ENCODE measurements around the gene ZNF132. TPM values are rescaled to one million over a fixed set of nuclear protein-coding genes. Genes with fewer than 3 reads are reported as not detected.

The ZNF132 gene
- total RNA-seq, 6 experiments from 2014 or later = 4.0 to 5.2 (median 4.5) TPM

GRCh38 chr19:58466089-58466759, 26.3 kb upstream of the ZNF132 start:
- Mint-ChIP-seq H3K4me3 (peak overlapping the region; percentile 90), H3K36me3 (ENCODE audit: low read depth) (no peaks in the 10 kb centered on the region; the same call in 1 of the 2 replicates), H3K9me3 (no peaks in the 10 kb centered on the region), H3K27me3 (ENCODE audit: insufficient read depth) (no peaks in the 10 kb centered on the region; the same call in 1 of the 2 replicates), H3K4me1 (ENCODE audit: low read depth) (peaks cover 26% of the 10 kb centered on the region), H3K27ac (peak overlapping the region; percentile 59; the same call in 1 of the 2 replicates)
- DNase-seq = no peak
- no peak for TF ChIP-seq CTCF (IDR thresholded peaks at IDR 0.05)

GRCh38 chr19:58460039-58460438, 20.1 kb upstream of the ZNF132 start:
- Mint-ChIP-seq H3K27me3 (ENCODE audit: insufficient read depth) (no peaks in the 10 kb centered on the region), H3K4me3 (no peak overlapping the region), H3K27ac (no peak overlapping the region), H3K4me1 (ENCODE audit: low read depth) (no peaks in the 10 kb centered on the region), H3K9me3 (no peaks in the 10 kb centered on the region), H3K36me3 (ENCODE audit: low read depth) (peaks cover 14% of the 10 kb centered on the region)
- no peak for DNase-seq
- no peak for TF ChIP-seq CTCF (IDR thresholded peaks at IDR 0.05)

GRCh38 chr19:58456111-58456510, 16.2 kb upstream of the ZNF132 start:
- Mint-ChIP-seq H3K9me3 (no peaks in the 10 kb centered on the region), H3K4me3 (no peak overlapping the region), H3K27ac (no peak overlapping the region), H3K27me3 (ENCODE audit: insufficient read depth) (no peaks in the 10 kb centered on the region; the same call in 1 of the 2 replicates), H3K36me3 (ENCODE audit: low read depth) (peaks cover 23% of the 10 kb centered on the region), H3K4me1 (ENCODE audit: low read depth) (peaks cover 18% of the 10 kb centered on the region)
- TF ChIP-seq CTCF (IDR thresholded peaks at IDR 0.05) = no peak
- DNase-seq = no peak

GRCh38 chr19:58455306-58455705, 15.4 kb upstream of the ZNF132 start:
- TF ChIP-seq CTCF (IDR thresholded peaks at IDR 0.05) = no peak
- no peak overlapping the region for H3K27ac Mint-ChIP-seq
- DNase-seq = no peak
- peaks cover 25% of the 10 kb centered on the region for H3K4me1 Mint-ChIP-seq (ENCODE audit: low read depth)
- no peaks in the 10 kb centered on the region for H3K9me3 Mint-ChIP-seq
- H3K27me3 Mint-ChIP-seq (ENCODE audit: insufficient read depth) = peaks cover 3% of the 10 kb centered on the region
- peaks cover 23% of the 10 kb centered on the region for H3K36me3 Mint-ChIP-seq (ENCODE audit: low read depth)
- no peak overlapping the region for H3K4me3 Mint-ChIP-seq

GRCh38 chr19:58453743-58454142, 13.8 kb upstream of the ZNF132 start:
- no peak for TF ChIP-seq CTCF (IDR thresholded peaks at IDR 0.05)
- Mint-ChIP-seq H3K36me3 (ENCODE audit: low read depth) (peaks cover 33% of the 10 kb centered on the region), H3K4me1 (ENCODE audit: low read depth) (peaks cover 25% of the 10 kb centered on the region), H3K4me3 (no peak overlapping the region), H3K27me3 (ENCODE audit: insufficient read depth) (peaks cover 3% of the 10 kb centered on the region), H3K9me3 (peaks cover 13% of the 10 kb centered on the region), H3K27ac (no peak overlapping the region)
- no peak for DNase-seq

Measured in HFFc6 (cell line).